GM21737 (cell line): ENCODE measurements around the gene MAP6.
"Not testable (repeated sequence)": the region's sequence is repeated elsewhere in the genome, so short reads cannot be mapped to it uniquely, and the experiment has no call there.

Experiments used
- ATAC-seq: cut with Tn5 transposase; IDR thresholded peaks from one replicate; pipeline ENCODE4 v1.9.1; 2021; ENCODE audit warnings: mild to moderate bottlenecking, moderate library complexity; ENCODE audit not compliant: unreplicated experiment

Gene MAP6

DNA sequence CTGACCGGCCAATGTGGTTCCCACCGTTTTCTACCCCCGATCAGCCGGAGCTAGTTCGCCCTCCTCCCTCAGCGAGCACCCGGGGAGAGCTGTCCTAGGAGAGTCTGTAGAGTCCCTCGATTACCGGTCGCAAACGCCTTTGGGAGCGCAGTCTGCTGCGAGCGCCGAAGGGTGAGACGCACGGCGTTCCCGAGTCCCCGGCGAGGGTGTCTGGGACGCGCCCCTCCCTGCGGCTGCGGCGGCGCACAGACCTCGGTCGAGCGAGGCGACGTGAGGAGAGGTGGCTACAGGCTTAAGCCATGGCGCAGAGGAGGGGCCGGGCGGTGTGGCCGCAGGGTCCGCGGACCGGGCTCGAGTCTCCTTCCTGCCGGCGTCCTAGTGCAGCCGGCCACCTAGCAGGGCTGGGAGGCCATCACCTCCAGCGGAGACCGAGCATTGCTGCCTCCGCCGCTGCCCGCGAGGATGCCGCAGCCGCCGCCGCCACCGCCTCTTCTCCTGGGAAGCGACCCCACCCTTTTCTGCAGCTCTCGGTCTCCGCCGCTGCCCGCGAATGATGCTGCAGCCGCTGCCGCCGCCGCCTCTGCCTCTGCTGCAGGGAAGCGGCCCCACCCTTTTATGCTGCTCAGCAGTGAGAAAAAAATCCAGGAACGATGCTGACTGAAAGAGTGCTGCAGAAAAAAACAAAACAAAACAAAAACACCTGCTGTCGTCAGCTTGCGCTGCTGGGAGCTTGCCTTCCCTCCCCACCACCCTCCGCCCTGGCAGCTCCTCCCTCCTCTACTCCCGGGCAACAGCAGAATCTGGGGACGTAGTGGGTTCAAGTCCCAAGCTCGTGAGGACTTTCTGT lies at the start of gene MAP6:
TSS of gene MAP6 (minus strand) at position 588 of the 847 bp plus-strand sequence. CDS start 669 bp downstream, outside the sequence.
- ATAC-seq, result no peak

- ATAC-seq, result no peak
These were observed 49.0 kb upstream of the MAP6 start, which contains the start of gene MOGAT2 for GRCh38 chr11:75717608-75718418. Gene MOGAT2 (plus strand): TSS chr11:75717838. CDS start chr11:75717889, 51 bp downstream.

- ATAC-seq, result no peak
These were observed 47.8 kb upstream of the MAP6 start for GRCh38 chr11:75716659-75717058.

DNA sequence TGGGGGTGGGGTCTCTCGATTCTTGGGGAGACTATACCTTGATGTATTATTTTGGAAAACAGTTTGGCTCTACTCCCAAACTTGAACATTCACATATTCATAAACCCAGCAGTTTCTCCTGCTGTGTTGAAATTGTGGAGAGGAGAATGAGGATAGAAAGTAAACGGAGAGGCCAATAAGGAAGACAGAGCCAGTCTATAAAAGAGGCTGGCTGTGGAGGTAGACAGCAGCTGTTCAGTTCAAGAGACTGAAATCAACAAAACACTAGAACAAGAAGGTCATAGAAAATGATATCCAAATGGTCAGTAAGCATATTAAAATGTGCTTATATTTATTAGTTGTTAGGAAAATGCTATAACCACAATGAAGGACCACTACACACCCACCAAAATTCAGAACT lies 46.9 kb upstream of the MAP6 start:
- no peak for ATAC-seq

GRCh38 chr11:75714211-75714610 lies 45.4 kb upstream of the MAP6 start:
- no peak for ATAC-seq

DNA sequence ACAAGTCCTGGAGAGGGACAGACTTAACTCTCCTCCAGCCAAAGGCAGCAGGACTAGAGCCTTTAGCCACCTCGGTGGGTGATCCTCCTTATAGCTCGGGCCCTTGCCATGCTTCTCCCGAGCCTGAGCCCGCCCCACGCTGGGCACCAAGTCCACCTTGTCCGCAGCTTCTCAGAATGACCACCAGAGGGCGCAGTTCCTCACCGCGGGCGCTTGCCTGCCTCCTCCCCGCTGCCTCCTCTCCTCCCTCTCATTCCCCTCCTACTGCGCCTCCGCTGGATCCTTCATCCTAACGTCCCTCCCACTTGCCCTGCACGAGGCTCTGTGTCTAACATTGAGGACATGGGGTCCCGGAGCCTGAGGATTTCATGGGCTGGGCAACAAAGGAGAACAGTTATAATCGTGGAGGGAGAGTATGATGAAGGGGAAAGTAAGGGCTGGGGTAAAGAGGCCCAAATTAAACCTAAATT lies 37.5 kb upstream of the MAP6 start:
- ATAC-seq, result no peak

DNA sequence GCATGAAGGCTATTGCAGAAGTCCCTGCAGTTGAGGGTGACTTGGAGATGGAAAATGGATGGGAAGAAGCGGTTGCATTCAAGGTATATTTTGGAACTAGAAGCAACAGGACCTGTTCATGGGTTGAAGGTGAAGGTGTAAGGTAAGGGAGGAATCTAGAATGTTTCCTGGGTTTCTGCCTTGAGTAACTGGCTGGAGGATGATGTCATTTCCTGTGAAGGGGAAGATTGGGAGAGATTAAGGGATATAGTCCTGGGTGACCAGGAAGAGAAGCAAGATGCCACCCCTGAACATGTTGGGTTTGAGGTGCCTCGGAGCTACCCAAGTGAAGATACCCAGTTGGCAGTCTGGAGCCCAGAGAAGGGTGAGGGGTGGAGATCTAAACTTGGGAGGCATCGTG lies 36.7 kb upstream of the MAP6 start:
- ATAC-seq, result no peak

DNA sequence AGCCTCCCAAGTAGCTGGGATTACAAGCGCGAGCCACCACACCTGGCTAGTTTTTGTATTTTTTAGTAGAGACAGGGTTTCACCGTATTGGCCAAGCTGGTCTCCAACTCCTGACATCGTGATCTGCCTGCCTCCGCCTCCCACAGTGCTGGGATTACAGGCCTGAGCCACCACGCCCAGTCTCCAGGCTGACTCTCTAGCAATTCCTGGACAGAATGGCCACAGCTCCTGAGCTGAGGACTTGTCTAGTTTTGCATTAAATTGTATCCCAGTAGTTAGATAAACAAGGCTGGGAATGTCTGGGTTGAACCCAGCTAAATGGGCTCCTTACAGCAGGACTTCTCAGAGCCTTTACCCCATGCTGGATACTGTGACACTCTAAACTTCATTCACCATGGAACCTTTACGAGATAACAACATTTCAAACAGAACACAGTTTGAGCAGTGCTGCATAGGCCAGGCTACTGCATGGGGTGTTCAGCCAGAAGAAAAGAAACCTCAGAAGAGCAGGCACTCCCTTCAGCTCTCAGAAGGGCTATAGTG lies 34.9 kb upstream of the MAP6 start:
- ATAC-seq, result no peak

DNA sequence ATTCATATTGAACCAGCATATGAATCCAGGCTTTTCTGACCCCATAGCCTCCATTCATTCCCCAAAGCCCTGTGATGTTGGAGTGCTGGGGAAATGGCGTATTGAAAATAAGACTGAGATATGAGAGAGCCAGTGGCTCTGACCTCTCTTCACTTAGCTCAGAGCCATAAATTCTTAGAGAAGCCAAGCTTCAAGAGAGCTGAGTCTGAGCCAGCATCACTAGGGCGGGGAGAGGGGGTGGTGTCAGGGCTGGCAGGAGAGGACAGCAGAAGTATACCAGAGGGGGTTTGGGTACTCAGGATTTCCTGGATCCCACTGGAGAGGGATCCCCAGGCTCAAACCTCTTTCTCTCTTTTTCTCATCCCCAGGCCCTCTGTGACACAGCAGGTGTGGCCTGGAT lies 32.1 kb upstream of the MAP6 start:
- no peak for ATAC-seq

DNA sequence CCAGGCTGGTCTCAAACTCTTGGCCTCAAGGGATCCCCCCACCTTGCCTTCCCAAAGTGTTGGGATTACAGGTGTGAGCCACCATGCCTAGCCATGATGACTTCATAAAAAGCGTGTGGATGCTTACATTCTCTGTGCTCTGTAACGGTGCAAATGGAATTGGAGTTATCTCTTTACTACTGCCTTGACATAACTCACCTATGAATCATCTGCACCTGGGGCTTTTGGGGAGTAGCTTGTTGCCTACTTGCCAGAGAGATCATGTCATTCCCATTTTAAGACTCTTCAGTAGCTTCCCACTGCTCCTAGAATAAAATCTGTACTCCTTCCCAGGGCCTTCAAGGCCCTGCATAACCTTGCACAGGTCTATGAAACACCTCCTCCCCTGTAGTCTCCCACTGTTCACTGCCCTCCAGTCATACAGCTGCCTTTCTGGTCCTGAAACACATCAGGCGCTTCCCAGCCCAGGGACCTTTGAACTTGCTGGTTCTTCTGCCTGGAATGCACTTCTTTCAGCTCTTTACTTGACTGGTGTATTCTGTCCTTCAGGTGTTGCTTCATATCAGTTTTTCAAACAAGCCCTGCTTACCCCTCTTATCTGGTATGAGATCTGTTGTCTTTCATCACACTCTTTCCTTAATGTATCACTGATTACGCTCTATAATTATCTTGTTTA lies 29.2 kb upstream of the MAP6 start:
- ATAC-seq, result no peak

DNA sequence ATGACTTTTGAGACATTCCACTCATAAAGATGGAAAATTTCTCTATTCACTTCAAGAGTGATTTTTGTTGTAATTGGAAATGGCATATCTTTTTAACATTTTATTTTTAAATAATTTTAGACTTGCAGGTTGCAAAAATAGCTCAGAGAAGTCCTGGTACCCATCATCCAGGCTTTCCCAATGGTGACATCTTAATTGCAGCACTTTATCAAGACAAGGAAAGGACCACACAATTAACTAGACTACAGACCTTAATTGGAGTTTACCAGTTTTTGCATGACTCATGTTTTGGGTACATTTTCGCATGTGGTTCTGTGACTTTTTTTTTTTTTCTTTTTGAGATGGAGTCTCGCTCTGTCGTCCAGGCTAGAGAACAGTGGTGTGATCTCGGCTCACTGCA lies 23.0 kb upstream of the MAP6 start:
- ATAC-seq, result no peak

- ATAC-seq, result peak; percentile 58
These were observed 21.2 kb upstream of the MAP6 start for GRCh38 chr11:75689863-75690609.

DNA sequence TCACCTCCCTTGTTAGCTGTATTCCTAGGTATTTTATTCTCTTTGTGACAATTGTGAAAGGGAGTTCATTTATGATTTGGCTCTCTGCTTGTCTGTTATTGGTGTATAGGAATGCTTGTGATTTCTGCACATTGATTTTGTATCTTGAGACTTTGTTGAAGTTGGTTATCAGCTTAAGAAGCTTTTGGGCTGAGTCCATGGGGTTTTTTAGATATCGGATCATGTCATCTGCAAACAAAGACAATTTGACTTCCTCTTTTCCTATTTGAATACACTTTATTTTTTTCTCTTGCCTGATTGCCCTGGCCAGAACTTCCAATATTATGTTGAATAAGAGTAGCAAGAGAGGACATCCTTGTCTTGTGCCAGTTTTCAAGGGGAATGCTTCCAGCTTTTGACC lies 15.0 kb upstream of the MAP6 start:
- not testable (repeated sequence) for ATAC-seq

- no peak for ATAC-seq
These were observed 10.7 kb upstream of the MAP6 start for GRCh38 chr11:75679566-75679965.

- no peak for ATAC-seq
These were observed 9.9 kb upstream of the MAP6 start for GRCh38 chr11:75678620-75679259.

- ATAC-seq, result no peak
These were observed 9.1 kb upstream of the MAP6 start for GRCh38 chr11:75677909-75678308.

DNA sequence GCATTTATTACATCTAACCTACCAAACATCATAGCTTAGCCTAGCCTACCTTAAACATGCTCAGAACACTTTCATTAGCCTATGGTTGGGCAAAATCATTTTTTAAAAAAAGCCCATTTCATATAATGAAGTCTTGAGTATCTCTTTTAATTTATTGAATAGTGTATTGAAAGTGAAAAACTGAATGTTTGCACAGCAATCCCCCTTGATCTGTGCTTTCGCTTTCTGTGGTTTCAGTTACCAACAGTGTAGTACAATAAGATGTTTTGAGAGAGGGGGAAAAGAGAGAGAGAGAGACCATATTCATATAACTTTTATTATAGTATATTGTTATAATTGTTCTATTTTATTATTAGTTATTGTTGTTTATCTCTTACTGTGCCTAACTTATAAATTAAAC lies 8.4 kb upstream of the MAP6 start:
- no peak for ATAC-seq

DNA sequence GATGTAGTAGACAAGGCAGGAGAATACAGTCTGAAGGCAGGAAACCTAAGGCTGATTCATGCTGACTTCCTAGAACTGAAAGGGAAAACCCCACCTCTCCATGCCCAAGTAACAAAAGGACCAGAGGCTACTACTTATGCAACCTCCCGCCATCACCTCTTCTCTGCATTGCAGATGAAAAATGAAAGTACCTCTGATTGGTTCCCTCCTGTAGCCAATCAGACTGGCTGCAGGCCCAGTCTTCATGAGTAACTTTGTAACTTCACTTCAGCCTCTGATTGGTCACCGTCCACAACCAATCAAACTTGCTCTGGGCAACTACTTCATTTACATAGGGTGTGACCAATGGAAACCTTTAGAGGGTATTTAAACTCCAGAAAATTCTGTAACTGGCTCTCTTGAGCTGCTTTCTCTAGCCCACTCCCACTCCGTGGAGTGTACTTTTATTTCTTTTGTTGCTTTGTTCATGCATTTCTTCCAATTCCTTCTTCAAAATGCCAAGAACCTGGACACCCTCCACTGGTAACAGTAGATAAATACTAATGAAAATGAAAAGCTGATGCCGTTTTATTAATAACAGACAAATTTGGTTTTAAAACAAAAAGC lies 5.2 kb upstream of the MAP6 start:
- no peak for ATAC-seq

DNA sequence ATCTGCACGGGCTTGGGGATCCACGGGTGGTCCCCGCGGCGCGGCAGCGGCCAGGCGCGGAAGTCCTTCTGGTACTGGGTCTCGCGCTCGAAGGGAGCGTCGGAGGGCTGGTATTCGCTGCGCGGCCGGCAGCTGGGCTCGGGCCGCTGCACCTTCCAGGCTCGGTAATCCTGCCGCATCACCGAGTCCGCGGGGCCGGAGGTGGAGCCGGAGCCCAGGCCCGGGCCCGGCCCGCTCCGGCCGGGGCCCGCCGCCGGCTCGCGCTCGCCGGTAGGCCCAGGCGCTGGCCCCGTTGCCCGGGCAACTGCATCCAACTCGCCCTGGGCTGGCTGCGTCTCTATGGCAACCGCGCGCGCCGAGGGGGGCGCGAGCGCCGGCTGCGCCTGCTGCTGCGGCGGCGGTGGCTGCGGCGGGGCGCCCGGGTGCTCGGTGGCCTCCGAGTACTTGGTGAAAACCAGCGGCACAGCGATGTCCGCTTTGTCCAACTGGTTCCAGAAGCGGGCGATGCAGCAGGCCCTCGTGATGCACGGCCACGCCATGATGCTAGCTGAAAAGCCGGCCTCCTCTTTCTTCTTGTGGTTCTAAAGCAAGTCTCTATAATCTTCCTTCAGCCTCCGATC lies 897 bp downstream of the MAP6 start:
- ATAC-seq, result no peak
